H1 (cell line): ENCODE data around the gene ZNF700. TPM values are rescaled to one million over a fixed set of nuclear protein-coding genes. Genes with fewer than 3 reads are reported as not detected.

Experiments
- CTCF ChIA-PET: fragments of 300-600 bp; sonication (Branson Sonifier 250); formaldehyde crosslinking; loops from one replicate; lab custom pipeline; 2021; ENCODE audit not compliant: partially characterized antibody; lab: Charles Lee
- POLR2A ChIA-PET: fragments of 300-600 bp; sonication (Branson Sonifier 250); formaldehyde crosslinking; loops from one replicate; lab custom pipeline; 2021; ENCODE audit warnings: inconsistent platforms; ENCODE audit not compliant: partially characterized antibody; lab: Charles Lee
- DNase-seq, 2 experiments: peaks; one replicate each; pipeline versions ENCODE4 v3.0.0 to v3.0.0-alpha.2; 2010 to 2022; ENCODE audit warnings: low spot score in 2 of 2, low read depth in 1 of 2, mixed read lengths in 1 of 2
- FAIRE-seq: peaks from 2 replicates; lab custom pipeline; 2011; peaks lifted over from hg19 to GRCh38; lab: Jason Lieb, UNC
- H2AFZ ChIP-seq: 2 replicates; pipeline ENCODE4 v1.8.1; 2012; ENCODE audit warnings: low read length, inconsistent platforms
- H2AK5ac ChIP-seq: 2 replicates; pipeline ENCODE4 v1.6.1; 2013; ENCODE audit warnings: low read depth, low read length
- H2BK120ac ChIP-seq: replicated peaks from 2 replicates; pipeline ENCODE3; 2013; ENCODE audit warnings: low read depth, low read length, inconsistent platforms
- H2BK12ac ChIP-seq: 2 replicates; pipeline ENCODE4 v1.6.1; 2013; ENCODE audit warnings: low read depth, low read length
- H2BK15ac ChIP-seq: 2 replicates; pipeline ENCODE4 v1.6.1; 2013; ENCODE audit warnings: low read length
- H2BK20ac ChIP-seq: 2 replicates; pipeline ENCODE4 v1.6.1; 2013; ENCODE audit warnings: low read length
- H2BK5ac ChIP-seq: 2 replicates; pipeline ENCODE4 v1.6.1; 2013; ENCODE audit warnings: low read depth, low read length
- H3K14ac ChIP-seq: 2 replicates; pipeline ENCODE4 v1.6.1; 2013; ENCODE audit warnings: inconsistent platforms; ENCODE audit not compliant: insufficient read length
- H3K18ac ChIP-seq: 2 replicates; pipeline ENCODE4 v1.6.1; 2013; ENCODE audit warnings: low read length; ENCODE audit errors: extremely low read depth
- H3K23ac ChIP-seq: 2 replicates; pipeline ENCODE4 v1.6.1; 2013; ENCODE audit warnings: inconsistent platforms; ENCODE audit not compliant: insufficient read length
- H3K23me2 ChIP-seq: 2 replicates; pipeline ENCODE4 v1.6.1; 2013; ENCODE audit warnings: low read depth, low read length
- H3K27ac ChIP-seq: 2 replicates; pipeline ENCODE4 v1.6.1; 2011; ENCODE audit warnings: low read depth, low read length, inconsistent platforms
- H3K27me3 ChIP-seq, 4 experiments: replicated peaks in 1 of 4; 1 replicate in 1 of 4; 2 replicates in 3 of 4; pipeline versions ENCODE4 v1.6.1 to v1.8.1; 2011 to 2013; ENCODE audit warnings: low read length in 3 of 4, mild to moderate bottlenecking in 3 of 4, inconsistent platforms in 2 of 4, mixed read lengths in 2 of 4, moderate library complexity in 1 of 4; ENCODE audit not compliant: control insufficient read depth in 3 of 4, insufficient read depth in 3 of 4; ENCODE audit errors: extremely low read depth in 1 of 4
- H3K36me3 ChIP-seq, 4 experiments: 2 replicates each; pipeline versions ENCODE4 v1.6.1 to v1.8.1; 2011 to 2013; ENCODE audit warnings: mild to moderate bottlenecking in 4 of 4, low read length in 3 of 4, moderate library complexity in 2 of 4, control low read depth in 1 of 4, inconsistent platforms in 1 of 4; ENCODE audit not compliant: insufficient read depth in 4 of 4, control insufficient read depth in 2 of 4
- H3K4ac ChIP-seq: replicated peaks from 2 replicates; pipeline ENCODE3; 2013; ENCODE audit warnings: low read length, low read depth, mixed read lengths, inconsistent platforms; ENCODE audit not compliant: insufficient read length
- H3K4me1 ChIP-seq, 4 experiments: replicated peaks in 1 of 4; 1 replicate in 1 of 4; 2 replicates in 3 of 4; pipeline versions ENCODE4 v1.6.1 to v1.8.1; 2011 to 2013; ENCODE audit warnings: low read length in 3 of 4, inconsistent platforms in 2 of 4, mixed read lengths in 1 of 4; ENCODE audit not compliant: insufficient read depth in 4 of 4, control insufficient read depth in 3 of 4
- H3K4me2 ChIP-seq, 2 experiments: 2 replicates each; pipeline versions ENCODE4 v1.6.1 to v1.8.1; 2011 to 2013; ENCODE audit warnings: low read depth in 2 of 2, low read length in 2 of 2, control low read depth in 1 of 2, inconsistent platforms in 1 of 2, mild to moderate bottlenecking in 1 of 2; ENCODE audit not compliant: insufficient read depth in 1 of 2
- H3K4me3 ChIP-seq, 4 experiments: fragments of 200-600, 300-600 bp in 1 of 4; sonication (generic), shearing (Covaris generic), sonication (Bioruptor Twin) in 1 of 4; 2 replicates each; pipeline versions ENCODE4 v1.5.1 to v1.8.1; 2011 to 2016; ENCODE audit warnings: low read length in 4 of 4, low read depth in 3 of 4, control low read depth in 2 of 4, inconsistent platforms in 2 of 4, mild to moderate bottlenecking in 2 of 4, mixed read lengths in 1 of 4, moderate library complexity in 1 of 4; ENCODE audit not compliant: insufficient read depth in 2 of 4; ENCODE audit errors: extremely low read depth in 1 of 4
- H3K56ac ChIP-seq: replicated peaks from 2 replicates; pipeline ENCODE3; 2013; ENCODE audit warnings: low read depth, mild to moderate bottlenecking, mixed read lengths, low read length, inconsistent platforms; ENCODE audit not compliant: insufficient read length
- H3K79me1 ChIP-seq: 2 replicates; pipeline ENCODE4 v1.6.1; 2013; ENCODE audit warnings: low read depth, low read length, control low read depth
- H3K79me2 ChIP-seq, 2 experiments: 2 replicates each; pipeline versions ENCODE4 v1.6.1 to v1.8.1; 2012 to 2013; ENCODE audit warnings: low read length in 2 of 2, mild to moderate bottlenecking in 2 of 2, inconsistent platforms in 1 of 2; ENCODE audit not compliant: insufficient read depth in 2 of 2, control insufficient read depth in 1 of 2
- H3K9ac ChIP-seq, 4 experiments: replicated peaks in 1 of 4; 1 replicate in 1 of 4; 2 replicates in 3 of 4; pipeline versions ENCODE4 v1.6.1 to v1.8.1; 2011 to 2013; ENCODE audit warnings: low read depth in 3 of 4, low read length in 3 of 4, control low read depth in 2 of 4, mild to moderate bottlenecking in 2 of 4, moderate library complexity in 2 of 4, inconsistent platforms in 1 of 4; ENCODE audit errors: extremely low read depth in 1 of 4
- H3K9me3 ChIP-seq, 2 experiments: 2 replicates each; pipeline versions ENCODE4 v1.6.1 to v1.8.1; 2012 to 2013; ENCODE audit warnings: mild to moderate bottlenecking in 2 of 2, moderate library complexity in 2 of 2, control low read depth in 1 of 2, inconsistent platforms in 1 of 2, low read depth in 1 of 2, low read length in 1 of 2, mixed read lengths in 1 of 2; ENCODE audit not compliant: insufficient read depth in 2 of 2
- H4K20me1 ChIP-seq, 2 experiments: replicated peaks in 1 of 2; 2 replicates each; pipeline versions ENCODE3 to v1.8.1; 2011 to 2013; ENCODE audit warnings: inconsistent platforms in 2 of 2, low read length in 2 of 2, mild to moderate bottlenecking in 1 of 2; ENCODE audit not compliant: insufficient read depth in 2 of 2, control insufficient read depth in 1 of 2
- H4K5ac ChIP-seq: 2 replicates; pipeline ENCODE4 v1.6.1; 2013; ENCODE audit warnings: low read length, low read depth, mixed read lengths, inconsistent platforms; ENCODE audit not compliant: insufficient read length
- H4K8ac ChIP-seq: 2 replicates; pipeline ENCODE4 v1.8.0; 2013; ENCODE audit warnings: mild to moderate bottlenecking, moderate library complexity, low read length, inconsistent platforms; ENCODE audit not compliant: insufficient read depth; ENCODE audit errors: extremely low read depth
- H4K91ac ChIP-seq: replicated peaks from 2 replicates; pipeline ENCODE3; 2013; ENCODE audit warnings: low read length, mixed read lengths, inconsistent platforms; ENCODE audit not compliant: insufficient read length
- CBX8 ChIP-seq: fragments of 300-800, 300-1000 bp; sonication (generic); IDR thresholded peaks from 2 replicates; pipeline ENCODE4 v1.7.1; 2016; ENCODE audit warnings: low read depth, low read length, borderline replicate concordance
- GTF2F1 ChIP-seq: IDR thresholded peaks from 2 replicates; pipeline ENCODE4 v1.6.1; 2012; ENCODE audit warnings: low read depth, low read length, improper control_type of control experiment, borderline replicate concordance
- POLR2AphosphoS5 ChIP-seq: IDR thresholded peaks from 2 replicates; pipeline ENCODE4 v1.6.1; 2011; ENCODE audit warnings: low read depth, low read length
- RBBP5 ChIP-seq: IDR thresholded peaks from 2 replicates; pipeline ENCODE4 v1.7.1; 2012; ENCODE audit warnings: low read depth, mild to moderate bottlenecking, inconsistent platforms, low read length, moderate library complexity, borderline replicate concordance
- WGBS, 2 experiments: shearing (Covaris generic) in 1 of 2; methylation state at CpG; one replicate each; pipeline versions ENCODE4 v1.1.6 to v1.1.7; 2013 to 2015; ENCODE audit warnings: low lambda C conversion rate in 2 of 2, mixed read lengths in 2 of 2, inconsistent platforms in 1 of 2, low coverage in 1 of 2, missing lambda C conversion rate in 1 of 2; ENCODE audit not compliant: insufficient replicate concordance in 2 of 2, insufficient coverage in 1 of 2, insufficient read length in 1 of 2; ENCODE audit errors: extremely low coverage in 1 of 2, missing lambda C conversion rate in 1 of 2; 5-methylcytosine and 5-hydroxymethylcytosine counted together
- polyA plus RNA-seq, 7 experiments: library from polyadenylated mRNA; depleted of rRNA in 3 of 7; stranded (reverse) in 5 of 7; unstranded in 2 of 7; fragments of >200 nt in 5 of 7; fragments of 200-250 nt in 2 of 7; gene quantifications; 1 replicate in 5 of 7; 2 replicates in 1 of 7; 4 replicates in 1 of 7; pipeline versions ENCODE4 v1.2.1 to v1.2.3, GENCODE V29; 2011 to 2013; ENCODE audit warnings: missing spikeins in 2 of 7, mixed read lengths in 2 of 7
- total RNA-seq: library from RNA; stranded (reverse); fragmentation: NEBNext Ultra II Directional; extraction: Animal tissue kit (Norgen Biotek cat#: 25700); gene quantifications from 2 replicates; pipeline ENCODE4 v1.2.1, GENCODE V29; 2021

The ZNF700 gene
- total and polyA plus RNA-seq, 2 of the 8 experiments (the other 6 are each of a cell fraction or from before 2014, with no cell fraction given), result 3.0 to 10.5 TPM

GRCh38 chr19:11882606-11883005 lies 42.3 kb upstream of the ZNF700 start:
- Histone ChIP-seq H2BK20ac (no peak overlapping the region), H3K27me3 (no peaks in the 10 kb centered on the region; a peak in 2 of 7 replicates), H4K20me1 (no peaks in the 10 kb centered on the region), H4K8ac (no peak overlapping the region), H3K9ac (no peak overlapping the region), H2BK15ac (no peak overlapping the region), H3K4me1 (peaks cover 4 to 5% (median 4%) of the 10 kb centered on the region in 4 experiments; a peak in 6 of 7 replicates), H3K18ac (no peak overlapping the region), H3K4ac (no peak overlapping the region), H3K4me3 (no peak overlapping the region), H3K27ac (no peak overlapping the region), H2BK5ac (no peak overlapping the region), H3K36me3 (no peaks in the 10 kb centered on the region), H3K14ac (no peak overlapping the region), H2BK12ac (no peak overlapping the region), H4K91ac (no peak overlapping the region), H4K5ac (no peak overlapping the region), H2AFZ (no peak overlapping the region), H3K56ac (no peak overlapping the region), H3K23ac (no peak overlapping the region), H3K9me3 (peaks cover 0 to 3% of the 10 kb centered on the region in 2 experiments; a peak in 1 of 4 replicates), H3K79me2 (no peaks in the 10 kb centered on the region), H2BK120ac (no peak overlapping the region), H3K23me2 (peaks cover 4% of the 10 kb centered on the region; the same call in 1 of the 2 replicates), H2AK5ac (no peak overlapping the region)
- no peak for DNase-seq
- no peak for FAIRE-seq
- POLR2A ChIA-PET, result interaction anchor here (0.8 to 11.6 kb wide), 5 partner anchors 41 to 258 kb away, joined by 3 to 65 read pairs (median 4); partner anchors contain the start of genes ZNF20, ZNF844 and ZNF878
- TF ChIP-seq GTF2F1 (no peak), RBBP5 (no peak), CBX8 (no peak), POLR2AphosphoS5 (no peak)
- TF ChIP-seq, all 59 proteins: peak for 0
- Histone ChIP-seq H3K79me1 (no peaks in the 10 kb centered on the region), H3K4me2 (no peak overlapping the region)
- WGBS, 2 experiments, result 93% methylated on average over 2 of the region's 2 CpGs; no CpG with 5 or more reads in 1 of the 2 experiments
- CTCF ChIA-PET, result interaction anchor here (0.5 to 12.8 kb wide), 12 partner anchors 40 to 932 kb away, joined by 3 to 169 read pairs (median 5); partner anchors contain the start of gene ZNF700
